Measurements from ENCODE around the gene DCTN1.

The DCTN1 gene

DNA sequence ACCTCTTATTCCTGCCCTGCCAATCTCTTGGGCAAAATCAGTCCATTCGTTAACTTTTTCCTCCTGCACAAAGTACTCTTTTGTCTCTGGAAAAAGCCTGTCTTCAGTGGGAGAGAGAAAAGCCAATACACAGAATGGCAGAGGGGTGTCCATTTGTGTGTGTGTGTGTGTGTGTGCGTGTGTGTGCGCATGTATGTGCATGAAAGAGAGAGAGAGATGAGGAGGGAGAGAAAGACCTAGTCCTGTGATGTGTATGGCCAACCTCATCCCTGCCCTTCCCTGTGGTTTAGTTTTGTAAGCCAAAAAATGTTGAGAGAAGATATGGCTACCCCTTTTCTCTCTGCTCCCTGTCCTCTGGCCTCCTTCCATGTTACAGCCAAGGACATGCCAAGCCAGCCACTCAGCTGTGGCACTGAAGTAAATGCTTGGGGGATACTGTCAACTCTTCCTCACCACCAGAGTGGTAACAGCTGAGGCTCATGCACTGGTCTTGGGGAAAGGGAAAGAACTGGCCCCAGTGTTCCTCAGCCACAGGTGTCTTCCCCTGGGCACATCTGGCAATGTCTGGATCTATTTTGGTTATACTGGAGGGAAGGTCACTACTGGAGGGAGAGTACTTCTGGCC is 47.4 kb downstream of the DCTN1 start:
- no peaks in the 10 kb centered on the region for H3K4me1 ChIP-seq (ENCODE audit: control insufficient read depth in 1 of 2, insufficient read depth in 1 of 2, low read depth in 1 of 2, low read length in 1 of 2)
- H3K4me3 ChIP-seq (ENCODE audit: low read depth in 1 of 2, low read length in 1 of 2) = no peak overlapping the region
- H3K27ac ChIP-seq = no peak overlapping the region
- H3K9me3 ChIP-seq = no peaks in the 10 kb centered on the region
- no peaks in the 10 kb centered on the region for H3K27me3 ChIP-seq
- TF ChIP-seq, protein P1, sequence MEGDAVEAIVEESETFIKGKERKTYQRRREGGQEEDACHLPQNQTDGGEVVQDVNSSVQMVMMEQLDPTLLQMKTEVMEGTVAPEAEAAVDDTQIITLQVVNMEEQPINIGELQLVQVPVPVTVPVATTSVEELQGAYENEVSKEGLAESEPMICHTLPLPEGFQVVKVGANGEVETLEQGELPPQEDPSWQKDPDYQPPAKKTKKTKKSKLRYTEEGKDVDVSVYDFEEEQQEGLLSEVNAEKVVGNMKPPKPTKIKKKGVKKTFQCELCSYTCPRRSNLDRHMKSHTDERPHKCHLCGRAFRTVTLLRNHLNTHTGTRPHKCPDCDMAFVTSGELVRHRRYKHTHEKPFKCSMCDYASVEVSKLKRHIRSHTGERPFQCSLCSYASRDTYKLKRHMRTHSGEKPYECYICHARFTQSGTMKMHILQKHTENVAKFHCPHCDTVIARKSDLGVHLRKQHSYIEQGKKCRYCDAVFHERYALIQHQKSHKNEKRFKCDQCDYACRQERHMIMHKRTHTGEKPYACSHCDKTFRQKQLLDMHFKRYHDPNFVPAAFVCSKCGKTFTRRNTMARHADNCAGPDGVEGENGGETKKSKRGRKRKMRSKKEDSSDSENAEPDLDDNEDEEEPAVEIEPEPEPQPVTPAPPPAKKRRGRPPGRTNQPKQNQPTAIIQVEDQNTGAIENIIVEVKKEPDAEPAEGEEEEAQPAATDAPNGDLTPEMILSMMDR (IDR thresholded peaks at IDR 0.05) = no peak
- no peaks in the 10 kb centered on the region for H3K36me3 ChIP-seq

GRCh38 chr2:74328573-74328972 is 51.5 kb downstream of the DCTN1 start:
- Histone ChIP-seq H3K4me1 (ENCODE audit: control insufficient read depth in 1 of 2, insufficient read depth in 1 of 2, low read depth in 1 of 2, low read length in 1 of 2) (no peaks in the 10 kb centered on the region), H3K4me3 (ENCODE audit: low read depth in 1 of 2, low read length in 1 of 2) (no peak overlapping the region), H3K36me3 (no peaks in the 10 kb centered on the region), H3K27ac (no peak overlapping the region), H3K9me3 (no peaks in the 10 kb centered on the region), H3K27me3 (no peaks in the 10 kb centered on the region)
- TF ChIP-seq, protein P1 (IDR thresholded peaks at IDR 0.05) = no peak

DNA sequence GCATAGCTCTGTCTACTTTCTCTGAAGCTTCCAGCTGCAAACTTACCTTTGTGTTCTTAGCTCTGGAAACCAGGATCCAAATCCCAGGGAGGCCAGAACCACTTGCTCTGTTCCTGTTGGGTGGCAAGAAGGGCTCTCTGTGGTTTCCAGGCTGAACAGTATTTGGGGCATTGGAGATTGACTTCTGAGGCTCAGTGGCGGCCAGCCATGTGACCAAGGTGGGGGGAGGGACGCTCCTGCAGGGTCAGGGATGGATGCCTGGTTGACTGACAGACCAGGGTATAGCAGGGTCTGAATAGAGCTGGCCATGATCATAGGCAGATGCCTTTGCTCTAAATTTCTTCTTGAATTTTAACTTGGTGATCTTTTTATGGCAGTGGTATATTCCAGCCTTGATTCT is 52.0 kb downstream of the DCTN1 start:
- Histone ChIP-seq H3K4me3 (ENCODE audit: low read depth in 1 of 2, low read length in 1 of 2) (no peak overlapping the region), H3K4me1 (ENCODE audit: control insufficient read depth in 1 of 2, insufficient read depth in 1 of 2, low read depth in 1 of 2, low read length in 1 of 2) (no peaks in the 10 kb centered on the region), H3K27me3 (no peaks in the 10 kb centered on the region), H3K9me3 (no peaks in the 10 kb centered on the region), H3K36me3 (no peaks in the 10 kb centered on the region), H3K27ac (no peak overlapping the region)
- TF ChIP-seq, protein P1 (IDR thresholded peaks at IDR 0.05) = no peak

DNA sequence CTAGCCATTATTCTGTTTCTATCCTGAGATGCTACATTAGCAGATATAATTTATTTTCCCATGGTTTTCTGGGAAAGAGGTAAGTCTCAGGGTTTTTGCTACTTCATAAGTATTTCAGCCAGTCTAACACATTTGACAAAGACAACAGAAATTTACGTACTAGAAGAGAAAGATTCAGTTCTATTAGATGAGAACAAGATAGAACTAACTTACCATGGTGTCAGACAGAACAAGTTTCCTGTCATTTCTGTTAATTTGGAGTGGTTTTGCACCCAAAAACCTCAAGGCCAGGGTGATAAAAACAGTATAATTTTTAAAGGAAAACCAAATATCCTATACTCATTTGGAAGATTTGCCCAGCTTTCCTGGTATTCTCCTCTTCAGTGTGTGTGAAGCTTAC is 52.5 kb downstream of the DCTN1 start:
- TF ChIP-seq, protein P1 (IDR thresholded peaks at IDR 0.05) = no peak
- H3K27ac ChIP-seq = no peak overlapping the region
- no peaks in the 10 kb centered on the region for H3K27me3 ChIP-seq
- no peaks in the 10 kb centered on the region for H3K4me1 ChIP-seq (ENCODE audit: control insufficient read depth in 1 of 2, insufficient read depth in 1 of 2, low read depth in 1 of 2, low read length in 1 of 2)
- no peaks in the 10 kb centered on the region for H3K36me3 ChIP-seq
- H3K4me3 ChIP-seq (ENCODE audit: low read depth in 1 of 2, low read length in 1 of 2) = no peak overlapping the region
- H3K9me3 ChIP-seq = no peaks in the 10 kb centered on the region

- TF ChIP-seq, protein P1 (IDR thresholded peaks at IDR 0.05) = no peak
- Histone ChIP-seq H3K4me1 (ENCODE audit: control insufficient read depth in 1 of 2, insufficient read depth in 1 of 2, low read depth in 1 of 2, low read length in 1 of 2) (no peaks in the 10 kb centered on the region), H3K27me3 (no peaks in the 10 kb centered on the region), H3K4me3 (ENCODE audit: low read depth in 1 of 2, low read length in 1 of 2) (no peak overlapping the region), H3K9me3 (no peaks in the 10 kb centered on the region), H3K27ac (no peak overlapping the region), H3K36me3 (no peaks in the 10 kb centered on the region)
Observed at GRCh38 chr2:74327199-74327598, 52.9 kb downstream of the DCTN1 start.

Data from neutrophil (primary cell).